ENCODE results near the gene FBXO8.
"Not testable (repeated sequence)": the region's sequence is repeated elsewhere in the genome, so short reads cannot be mapped to it uniquely, and the experiment has no call there.

Gene FBXO8

DNA sequence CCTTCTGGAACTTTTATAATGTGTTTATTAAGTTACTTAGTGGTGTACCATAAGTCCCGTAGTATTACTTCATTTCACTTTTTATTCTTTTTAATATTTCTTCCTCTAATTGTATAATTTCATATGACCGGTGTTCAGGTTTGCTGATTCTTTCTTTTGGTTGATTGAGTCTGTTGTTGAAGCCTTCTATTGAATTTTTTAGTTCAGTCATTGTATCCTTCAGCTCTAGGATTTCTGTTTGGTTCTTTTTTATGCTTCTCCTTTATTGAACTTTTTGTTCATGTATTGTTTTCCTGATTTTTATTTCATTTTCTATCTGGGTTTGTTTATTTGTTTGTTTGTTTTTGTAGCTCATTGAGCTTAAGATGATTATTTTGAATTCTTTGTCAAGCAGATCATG, 9.0 kb upstream of the FBXO8 start:
- in situ Hi-C loops (cut with MboI; ENCODE audit: low pct_unique_long_range_greater_than_20kb, low sequenced_read_pairs), result no loop called here
- DNase-seq, result peak; percentile 47

DNA sequence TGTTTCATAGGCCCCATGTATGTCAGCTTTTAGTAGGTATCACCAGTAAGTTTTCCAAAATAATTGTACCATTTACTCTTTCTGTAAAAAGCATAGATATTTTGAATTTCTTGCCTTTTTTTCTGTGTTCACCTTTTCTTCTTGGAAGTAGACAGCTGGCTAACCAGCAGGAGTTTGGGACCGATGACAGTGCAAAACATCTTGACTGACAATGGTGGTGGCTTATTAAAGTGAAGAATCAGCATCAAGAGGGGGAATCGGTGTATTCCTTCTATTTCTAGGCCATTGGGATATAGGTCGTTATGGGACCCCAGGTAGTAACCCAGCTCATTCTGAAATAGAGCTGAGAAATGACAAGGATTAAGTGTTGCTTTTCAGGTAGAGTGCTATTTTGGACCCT, 3.4 kb upstream of the FBXO8 start:
- DNase-seq, result no peak
- in situ Hi-C loops (cut with MboI; ENCODE audit: low pct_unique_long_range_greater_than_20kb, low sequenced_read_pairs), result no loop called here

GRCh38 chr4:174284487-174284886, 1.0 kb upstream of the FBXO8 start:
- no peak for DNase-seq
- in situ Hi-C loops (cut with MboI; ENCODE audit: low pct_unique_long_range_greater_than_20kb, low sequenced_read_pairs), result no loop called here

- peak; percentile 90 for DNase-seq
- in situ Hi-C loops (cut with MboI; ENCODE audit: low pct_unique_long_range_greater_than_20kb, low sequenced_read_pairs), result no loop called here
These were observed 496 bp downstream of the FBXO8 start for GRCh38 chr4:174282836-174283506.

DNA sequence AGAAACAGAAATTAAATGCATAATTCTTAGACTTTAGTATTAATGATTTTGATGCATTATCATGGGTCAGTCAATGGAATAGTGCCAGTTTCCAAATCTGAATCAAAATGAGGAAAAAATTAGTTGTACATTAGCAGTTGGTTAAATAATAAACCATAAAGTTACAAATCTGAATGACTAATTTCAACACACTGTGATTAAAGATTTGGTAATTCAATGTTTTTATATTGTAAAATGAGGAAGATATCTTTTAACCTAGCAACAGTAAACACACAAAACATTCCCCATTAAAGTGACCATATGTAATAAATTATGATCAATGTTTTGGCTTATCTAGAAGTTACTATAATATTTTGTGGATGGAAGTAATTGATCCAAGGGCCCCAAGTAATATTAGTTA, 1.6 kb downstream of the FBXO8 start:
- in situ Hi-C loops (cut with MboI; ENCODE audit: low pct_unique_long_range_greater_than_20kb, low sequenced_read_pairs), result no loop called here
- DNase-seq, result no peak

GRCh38 chr4:174281182-174281737, 2.2 kb downstream of the FBXO8 start:
- no peak for DNase-seq
- in situ Hi-C loops (cut with MboI; ENCODE audit: low pct_unique_long_range_greater_than_20kb, low sequenced_read_pairs), result no loop called here

DNA sequence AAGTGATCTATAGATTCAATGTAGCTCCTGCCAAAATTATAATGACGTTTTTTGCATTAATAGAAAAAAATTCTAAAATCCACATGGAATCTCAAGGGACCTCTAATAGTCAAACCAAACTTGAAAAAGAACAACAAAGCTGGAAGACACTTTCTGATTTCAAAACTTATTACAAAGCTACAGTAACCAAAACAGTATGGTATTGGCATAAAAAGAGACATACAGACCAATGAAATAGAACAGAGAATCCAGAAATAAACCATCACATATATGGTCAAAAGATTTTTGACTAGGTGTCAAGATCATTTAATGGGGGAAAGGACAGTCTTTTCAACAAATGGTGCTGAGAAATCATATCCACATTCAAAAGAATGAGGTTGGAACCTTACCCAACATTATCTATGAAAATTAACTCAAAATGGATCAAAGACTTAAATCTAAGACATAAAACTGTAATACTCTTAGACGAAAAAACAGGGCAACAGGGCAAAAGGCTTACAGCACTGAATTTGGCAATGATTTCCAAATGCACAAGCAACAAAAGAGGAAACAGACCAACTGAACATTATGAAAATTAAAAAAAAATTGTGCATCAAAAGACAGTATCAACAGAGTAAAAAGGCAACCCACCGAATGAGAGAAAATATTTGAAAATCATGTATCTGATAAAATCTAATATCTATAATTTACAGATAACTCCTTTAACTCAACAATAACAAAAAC, 3.9 kb downstream of the FBXO8 start:
- in situ Hi-C loops (cut with MboI; ENCODE audit: low pct_unique_long_range_greater_than_20kb, low sequenced_read_pairs), result no loop called here
- DNase-seq, result no peak

DNA sequence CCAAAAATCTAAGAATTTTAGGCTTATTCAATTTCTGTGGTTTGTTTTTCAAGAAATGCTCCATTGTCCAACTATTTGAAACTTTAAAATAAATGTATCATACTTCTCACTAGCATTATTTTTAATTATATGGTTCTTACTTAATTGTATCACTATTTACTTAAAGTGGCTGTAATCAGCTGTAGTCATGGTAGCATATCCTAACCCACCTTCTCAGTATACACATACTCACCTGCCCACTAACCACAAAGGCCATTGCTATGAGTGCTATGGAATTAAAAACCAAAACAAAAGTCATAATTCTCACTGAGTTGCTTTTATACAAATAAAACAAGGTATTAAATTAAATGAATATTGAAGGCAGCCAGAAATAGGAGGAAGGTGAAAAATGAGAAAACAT, 5.0 kb downstream of the FBXO8 start:
- in situ Hi-C loops (cut with MboI; ENCODE audit: low pct_unique_long_range_greater_than_20kb, low sequenced_read_pairs), result no loop called here

GRCh38 chr4:174277433-174277832, 6.0 kb downstream of the FBXO8 start:
- in situ Hi-C loops (cut with MboI; ENCODE audit: low pct_unique_long_range_greater_than_20kb, low sequenced_read_pairs), result no loop called here
- DNase-seq, result no peak

More for the DNA sequence above, 5.0 kb downstream of the FBXO8 start:
- DNase-seq, result no peak

DNA sequence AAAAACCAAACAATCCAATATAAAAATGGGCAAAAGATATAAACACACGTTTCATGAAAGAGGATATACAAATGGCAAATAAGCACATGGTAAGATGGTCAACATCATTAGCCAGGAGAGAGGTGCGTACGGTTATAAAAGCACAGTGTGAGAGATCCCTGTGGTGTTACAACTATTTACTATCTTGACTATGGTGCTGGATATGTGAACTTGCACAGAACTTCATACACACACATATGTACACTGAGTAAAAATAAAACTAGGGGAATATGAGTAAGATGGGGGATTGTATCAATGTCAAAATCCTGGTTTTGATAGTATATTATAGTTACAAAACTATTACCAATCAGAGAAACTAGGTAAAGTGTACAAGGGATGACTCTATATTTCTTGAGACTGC, 8.4 kb downstream of the FBXO8 start:
- in situ Hi-C loops (cut with MboI; ENCODE audit: low pct_unique_long_range_greater_than_20kb, low sequenced_read_pairs), result no loop called here
- DNase-seq, result no peak

- in situ Hi-C loops (cut with MboI; ENCODE audit: low pct_unique_long_range_greater_than_20kb, low sequenced_read_pairs), result no loop called here
- no peak for DNase-seq
These were observed 9.0 kb downstream of the FBXO8 start for GRCh38 chr4:174274436-174274835.

DNA sequence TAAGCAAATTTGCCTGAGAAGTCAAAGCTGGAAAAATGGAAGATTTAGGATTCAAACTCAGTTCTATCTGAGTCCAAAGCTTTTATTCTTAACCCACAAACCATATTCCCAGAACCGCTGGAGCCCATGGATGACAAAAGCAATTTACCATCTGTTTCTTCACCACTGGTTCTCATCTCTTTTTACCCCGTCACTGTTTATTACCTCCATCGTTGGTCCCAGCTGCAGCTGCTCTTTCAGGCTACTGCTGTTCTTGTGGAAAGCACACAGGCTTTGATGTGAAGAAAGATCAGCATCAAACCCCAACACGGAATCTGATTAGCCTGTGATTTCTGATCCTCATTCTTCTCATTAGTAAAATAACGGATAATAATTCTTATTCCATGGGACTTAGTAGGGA, 9.5 kb downstream of the FBXO8 start:
- DNase-seq, result no peak
- in situ Hi-C loops (cut with MboI; ENCODE audit: low pct_unique_long_range_greater_than_20kb, low sequenced_read_pairs), result no loop called here

DNA sequence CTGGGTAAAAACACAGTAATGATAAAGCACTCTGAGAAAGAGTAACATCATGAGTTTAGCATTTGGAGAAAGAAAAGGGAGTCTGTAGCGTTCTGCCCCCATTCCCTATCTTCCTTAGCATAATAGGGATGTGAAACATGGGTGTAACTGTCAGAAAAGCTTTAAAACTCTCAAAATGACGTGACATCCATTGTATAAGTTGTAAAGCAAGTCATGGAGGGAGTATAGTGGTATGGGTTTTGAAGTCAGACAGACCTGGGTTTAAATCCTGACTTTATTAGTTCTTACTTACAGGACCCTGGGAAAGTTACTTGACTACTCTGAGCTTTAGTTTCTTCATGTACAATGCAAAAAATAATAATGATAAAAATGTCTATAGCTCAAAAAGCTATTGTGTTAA, 17.1 kb downstream of the FBXO8 start:
- in situ Hi-C loops (cut with MboI; ENCODE audit: low pct_unique_long_range_greater_than_20kb, low sequenced_read_pairs), result no loop called here
- no peak for DNase-seq

DNA sequence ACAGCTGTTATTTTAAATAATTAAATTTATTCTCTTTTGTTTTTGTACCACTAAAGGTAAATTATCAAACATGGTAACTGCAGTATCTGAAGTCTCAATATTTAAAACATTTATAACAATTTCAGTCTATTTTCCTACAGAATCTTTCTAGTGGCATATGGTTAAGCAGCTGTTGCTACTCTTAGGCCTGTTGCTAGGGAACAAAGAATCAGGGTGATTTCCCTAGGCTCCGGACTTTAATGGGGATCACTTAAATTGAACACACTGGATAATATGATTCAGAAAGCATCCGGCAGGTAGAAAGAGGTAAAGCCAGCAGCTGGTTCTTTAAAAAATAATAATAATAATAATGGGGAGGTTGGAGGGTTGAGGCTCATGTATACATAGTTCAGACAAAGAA, 17.6 kb downstream of the FBXO8 start:
- in situ Hi-C loops (cut with MboI; ENCODE audit: low pct_unique_long_range_greater_than_20kb, low sequenced_read_pairs), result no loop called here
- DNase-seq, result no peak

GRCh38 chr4:174263445-174263736, 20.1 kb downstream of the FBXO8 start:
- in situ Hi-C loops (cut with MboI; ENCODE audit: low pct_unique_long_range_greater_than_20kb, low sequenced_read_pairs), result no loop called here
- no peak for DNase-seq

GRCh38 chr4:174262624-174263444, 20.6 kb downstream of the FBXO8 start:
- DNase-seq, result no peak
- in situ Hi-C loops (cut with MboI; ENCODE audit: low pct_unique_long_range_greater_than_20kb, low sequenced_read_pairs), result no loop called here

GRCh38 chr4:174261432-174261831, 22.0 kb downstream of the FBXO8 start:
- in situ Hi-C loops (cut with MboI; ENCODE audit: low pct_unique_long_range_greater_than_20kb, low sequenced_read_pairs); DNase-seq: not testable (repeated sequence)

GRCh38 chr4:174260099-174260498, 23.4 kb downstream of the FBXO8 start:
- DNase-seq, result no peak
- in situ Hi-C loops (cut with MboI; ENCODE audit: low pct_unique_long_range_greater_than_20kb, low sequenced_read_pairs), result no loop called here

DNA sequence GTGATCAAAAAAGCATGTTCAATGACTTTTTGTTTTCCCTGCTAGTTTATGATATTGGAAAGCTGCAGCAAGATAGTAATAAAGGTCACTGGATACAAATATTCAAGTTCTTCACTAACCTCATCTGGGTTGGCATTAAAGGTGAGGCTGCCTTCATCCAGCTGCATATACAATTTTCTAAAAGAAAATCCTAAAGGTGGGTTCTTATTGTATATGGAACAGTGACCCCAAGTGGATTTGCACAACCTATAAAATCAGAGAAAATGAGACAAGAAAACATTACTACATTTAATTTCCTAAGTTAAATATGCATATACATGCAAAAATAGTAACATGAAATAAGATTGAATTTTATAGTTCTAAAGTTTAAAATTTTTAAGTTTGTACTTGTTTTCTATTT, 23.9 kb downstream of the FBXO8 start:
- in situ Hi-C loops (cut with MboI; ENCODE audit: low pct_unique_long_range_greater_than_20kb, low sequenced_read_pairs), result no loop called here
- no peak for DNase-seq

DNA sequence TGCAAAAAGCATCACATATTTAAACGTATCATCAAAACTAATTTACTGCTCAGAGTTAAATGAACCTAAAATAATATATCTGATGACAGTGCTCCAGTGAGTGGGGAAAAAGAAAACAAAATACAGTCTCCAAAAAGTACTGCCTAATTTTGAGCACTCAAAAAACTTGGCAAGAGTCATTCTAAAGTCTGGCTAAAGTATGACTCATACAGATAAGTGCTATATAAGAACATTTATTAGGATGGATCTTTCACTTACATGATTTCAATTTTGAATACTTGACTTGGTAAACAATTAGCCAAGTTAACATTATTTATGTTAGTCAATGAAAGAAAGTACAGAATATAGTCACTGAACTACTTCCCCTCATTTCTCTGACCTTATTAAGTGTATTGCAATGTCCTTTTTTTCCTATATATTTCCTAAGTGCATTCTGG, 27.2 kb downstream of the FBXO8 start:
- no peak for DNase-seq
- in situ Hi-C loops (cut with MboI; ENCODE audit: low pct_unique_long_range_greater_than_20kb, low sequenced_read_pairs), result no loop called here

All from KBM-7 (cell line).